Mesendoderm (in vitro differentiated cells): ENCODE measurements around the gene SLC44A3.

Experiments used
- DNase-seq: peaks from one replicate; pipeline ENCODE4 v3.0.0; 2013
- H2AK5ac ChIP-seq: 2 replicates; pipeline ENCODE4 v1.6.1; 2013; ENCODE audit warnings: low read length, inconsistent platforms
- H2BK120ac ChIP-seq: 2 replicates; pipeline ENCODE4 v1.6.1; 2013; ENCODE audit warnings: low read depth, mild to moderate bottlenecking, low read length, moderate library complexity, mixed read lengths
- H2BK15ac ChIP-seq: replicated peaks from 2 replicates; pipeline ENCODE4 v1.6.1; 2013; ENCODE audit warnings: low read depth, mild to moderate bottlenecking, moderate library complexity
- H2BK5ac ChIP-seq: 2 replicates; pipeline ENCODE4 v1.6.1; 2013; ENCODE audit warnings: low read length, inconsistent platforms
- H3K18ac ChIP-seq: 2 replicates; pipeline ENCODE4 v1.6.1; 2013; ENCODE audit warnings: mild to moderate bottlenecking, low read length, mixed read lengths
- H3K23ac ChIP-seq: one replicate; pipeline ENCODE4 v1.6.1; 2013; ENCODE audit warnings: low read length
- H3K27ac ChIP-seq: 2 replicates; pipeline ENCODE4 v1.5.1; 2013; ENCODE audit warnings: low read depth, mild to moderate bottlenecking, inconsistent platforms, low read length, moderate library complexity
- H3K27me3 ChIP-seq: 2 replicates; pipeline ENCODE4 v1.6.1; 2013; ENCODE audit warnings: low read length, control low read depth, mild to moderate bottlenecking, inconsistent platforms; ENCODE audit not compliant: insufficient read depth, poor library complexity
- H3K36me3 ChIP-seq: 2 replicates; pipeline ENCODE4 v1.6.1; 2013; ENCODE audit warnings: low read length, inconsistent platforms; ENCODE audit not compliant: control insufficient read depth, insufficient read depth
- H3K4ac ChIP-seq: one replicate; pipeline ENCODE4 v1.6.1; 2013; ENCODE audit warnings: low read depth, mild to moderate bottlenecking, low read length, moderate library complexity
- H3K4me1 ChIP-seq: 2 replicates; pipeline ENCODE4 v1.6.1; 2013; ENCODE audit warnings: low read depth, low read length, inconsistent platforms; ENCODE audit not compliant: control insufficient read depth
- H3K4me2 ChIP-seq: 2 replicates; pipeline ENCODE4 v1.6.1; 2013; ENCODE audit warnings: low read length
- H3K4me3 ChIP-seq: 2 replicates; pipeline ENCODE4 v1.5.1; 2013; ENCODE audit warnings: mild to moderate bottlenecking, low read length
- H3K56ac ChIP-seq: one replicate; pipeline ENCODE4 v1.6.1; 2013; ENCODE audit warnings: low read length
- H3K79me1 ChIP-seq: 2 replicates; pipeline ENCODE4 v1.6.1; 2013; ENCODE audit warnings: low read length, inconsistent platforms
- H3K79me2 ChIP-seq: 2 replicates; pipeline ENCODE4 v1.6.1; 2013; ENCODE audit warnings: mild to moderate bottlenecking, low read length; ENCODE audit not compliant: control insufficient read depth, insufficient read depth
- H3K9ac ChIP-seq: 2 replicates; pipeline ENCODE4 v1.6.1; 2013; ENCODE audit warnings: low read length, inconsistent platforms
- H4K5ac ChIP-seq: one replicate; pipeline ENCODE4 v1.6.1; 2013; ENCODE audit warnings: low read length
- H4K8ac ChIP-seq: one replicate; pipeline ENCODE4 v1.6.1; 2013; ENCODE audit warnings: low read depth, mild to moderate bottlenecking, control low read depth, low read length, moderate library complexity
- WGBS: extraction: QIAGEN DNeasy Blood & Tissue Kit; methylation state at CpG from one replicate; pipeline ENCODE4 v1.1.7; 2013; ENCODE audit warnings: low lambda C conversion rate, missing lambda C conversion rate; ENCODE audit not compliant: insufficient coverage; ENCODE audit errors: extremely low coverage; 5-methylcytosine and 5-hydroxymethylcytosine counted together

The SLC44A3 gene

DNA sequence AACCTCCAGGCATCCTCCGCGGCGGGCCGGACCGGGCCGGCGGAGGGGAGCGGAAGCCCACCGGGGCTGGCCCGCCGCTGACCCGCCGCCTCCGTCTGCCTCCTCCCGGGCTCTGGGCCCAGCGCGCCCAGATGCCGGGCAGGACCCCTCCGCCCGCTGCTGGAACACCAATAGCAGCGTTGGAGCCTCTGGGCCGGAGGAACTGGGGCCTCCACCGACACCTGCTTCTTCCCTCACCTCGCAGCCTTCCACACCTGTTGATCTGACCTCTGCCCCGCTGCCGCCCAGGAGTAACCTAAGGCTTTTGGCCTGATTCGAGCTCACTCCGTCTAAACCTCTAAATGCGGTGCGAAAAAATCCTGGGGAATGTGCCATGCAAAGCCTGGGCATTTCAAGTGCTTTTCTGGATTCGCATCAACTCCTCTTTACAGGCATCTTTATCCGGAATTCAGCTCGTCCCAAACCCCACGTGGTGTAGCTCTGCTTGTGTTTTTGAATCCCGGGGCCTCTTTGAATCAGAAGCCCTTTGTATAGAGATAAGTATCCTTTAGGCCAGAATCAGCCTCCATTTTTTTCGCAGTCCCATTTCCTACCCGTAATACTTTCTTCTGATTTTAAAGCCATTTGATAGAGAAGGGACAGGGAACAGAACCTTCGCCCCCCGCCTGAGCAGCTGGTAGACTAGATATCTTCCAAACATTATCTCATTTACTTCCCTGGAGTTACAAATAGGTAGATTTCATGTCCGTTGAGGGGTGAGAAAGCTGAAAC is 107.4 kb downstream of the SLC44A3 start:
- no peaks in the 10 kb centered on the region for H3K36me3 ChIP-seq
- peak overlapping the region; percentile 94 for H3K27ac ChIP-seq
- peak overlapping the region; percentile 94 for H3K18ac ChIP-seq
- no CpG with 5 or more reads among the region's 40 CpGs for WGBS
- H3K4me2 ChIP-seq = peak overlapping the region; percentile 41
- no peaks in the 10 kb centered on the region for H3K27me3 ChIP-seq
- no peak overlapping the region for H2BK15ac ChIP-seq
- peak overlapping the region; percentile 73 for H3K56ac ChIP-seq
- no peak overlapping the region for H2AK5ac ChIP-seq
- H3K4me1 ChIP-seq = peaks cover 10% of the 10 kb centered on the region
- peak overlapping the region; percentile 52 for H2BK120ac ChIP-seq
- H3K9ac ChIP-seq = peak overlapping the region; percentile 43
- H3K79me1 ChIP-seq = peaks cover 6% of the 10 kb centered on the region
- H2BK5ac ChIP-seq = no peak overlapping the region
- H4K8ac ChIP-seq = peak overlapping the region; percentile 14
- peak; percentile 86 for DNase-seq
- H3K4ac ChIP-seq = peak overlapping the region; percentile 94
- H3K79me2 ChIP-seq = peaks cover 42% of the 10 kb centered on the region
- H3K23ac ChIP-seq = no peak overlapping the region
- H4K5ac ChIP-seq = no peak overlapping the region
- peak overlapping the region; percentile 1 for H3K4me3 ChIP-seq

DNA sequence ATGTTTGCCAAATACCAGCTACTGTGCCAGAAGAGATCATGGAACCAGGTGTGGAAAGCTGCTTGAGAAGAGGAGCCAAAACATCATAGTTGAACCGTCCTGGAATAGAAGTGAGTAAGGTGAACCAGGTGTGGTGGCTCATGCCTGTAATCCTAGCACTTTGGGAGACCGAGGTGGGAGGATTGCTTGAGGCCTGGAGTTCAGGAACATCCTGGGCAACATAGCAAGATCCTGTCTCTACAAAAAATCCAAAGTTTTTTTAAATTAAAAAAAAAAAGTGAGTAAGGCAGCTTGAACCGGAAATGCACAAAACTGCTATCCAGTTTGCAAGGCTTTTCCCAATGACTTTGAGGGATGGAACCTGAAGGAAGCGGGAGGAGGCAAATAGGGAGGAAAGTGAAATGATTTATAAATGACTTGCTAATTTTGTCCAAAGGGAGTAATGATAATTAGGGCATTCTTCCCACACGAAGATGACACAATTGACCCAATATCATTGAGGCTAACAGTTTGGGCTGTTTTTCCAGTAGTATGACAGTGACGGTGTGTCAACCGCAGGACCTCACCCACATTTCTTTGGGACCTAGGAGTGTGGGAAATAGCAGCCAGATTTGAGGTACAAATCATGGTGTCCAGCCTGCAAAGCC is 108.3 kb downstream of the SLC44A3 start:
- H2AK5ac ChIP-seq = peak overlapping the region; percentile 74

DNA sequence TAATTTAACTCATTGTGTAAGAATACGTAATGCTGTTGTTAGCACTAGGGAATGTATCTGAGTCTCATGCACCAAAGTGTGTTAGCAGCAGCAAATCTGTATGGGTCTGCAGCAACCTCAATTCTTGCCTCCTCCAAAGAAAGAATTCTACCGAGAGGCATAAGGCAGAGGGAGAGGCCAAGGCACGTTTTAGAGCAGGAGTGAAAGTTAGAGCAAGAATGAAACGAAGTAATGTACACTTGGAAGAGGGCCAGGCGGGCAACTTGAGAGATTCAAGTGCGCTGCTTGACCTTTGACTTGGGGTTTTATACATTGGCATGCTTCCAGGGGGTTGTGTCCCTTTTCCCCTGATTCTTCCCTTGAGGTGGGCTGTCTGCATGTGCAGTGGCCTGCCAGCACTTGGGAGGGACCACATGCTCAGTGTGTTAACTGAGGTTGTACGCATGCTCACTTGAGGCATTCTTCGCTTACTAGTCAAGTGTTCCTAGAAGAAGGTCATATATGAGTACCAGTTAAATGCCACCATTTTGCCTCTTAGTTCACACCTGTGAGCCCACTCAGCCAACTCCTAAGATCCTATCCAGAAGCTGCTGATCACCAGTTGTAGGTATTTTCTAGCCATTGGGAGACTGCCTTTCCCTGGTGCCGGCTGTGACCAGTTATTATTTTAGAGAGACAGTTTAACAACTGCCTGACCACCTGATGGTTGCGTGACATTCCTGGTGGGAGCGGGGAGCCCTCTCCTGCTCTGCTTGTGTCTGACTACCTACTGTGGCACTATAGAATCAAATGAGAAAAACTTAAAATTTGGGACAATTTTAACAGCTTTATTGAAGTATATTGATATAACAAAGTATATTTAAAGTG is 109.4 kb downstream of the SLC44A3 start:
- H3K27ac ChIP-seq = no peak overlapping the region
- H2BK5ac ChIP-seq = no peak overlapping the region
- H2BK15ac ChIP-seq = no peak overlapping the region
- H3K4me3 ChIP-seq = no peak overlapping the region
- no peak overlapping the region for H4K5ac ChIP-seq
- H3K36me3 ChIP-seq = no peaks in the 10 kb centered on the region
- peaks cover 6% of the 10 kb centered on the region for H3K79me1 ChIP-seq
- H3K18ac ChIP-seq = no peak overlapping the region
- H3K23ac ChIP-seq = no peak overlapping the region
- H2AK5ac ChIP-seq = no peak overlapping the region
- H3K9ac ChIP-seq = peak overlapping the region; percentile 13
- no peak overlapping the region for H3K4ac ChIP-seq
- H3K79me2 ChIP-seq = peaks cover 25% of the 10 kb centered on the region
- peak overlapping the region; percentile 54 for H3K56ac ChIP-seq
- WGBS = no CpG with 5 or more reads among the region's 11 CpGs
- H4K8ac ChIP-seq = no peak overlapping the region
- peak; percentile 62 for DNase-seq
- no peak overlapping the region for H3K4me2 ChIP-seq
- H3K4me1 ChIP-seq = peaks cover 10% of the 10 kb centered on the region
- no peak overlapping the region for H2BK120ac ChIP-seq
- no peaks in the 10 kb centered on the region for H3K27me3 ChIP-seq

More for the DNA sequence above, 108.3 kb downstream of the SLC44A3 start:
- Histone ChIP-seq H3K27ac (peak overlapping the region; percentile 94), H3K9ac (peak overlapping the region; percentile 43), H3K4me3 (no peak overlapping the region), H3K36me3 (no peaks in the 10 kb centered on the region), H3K79me2 (peaks cover 35% of the 10 kb centered on the region), H3K79me1 (peaks cover 6% of the 10 kb centered on the region), H2BK5ac (no peak overlapping the region), H3K56ac (peak overlapping the region; percentile 73), H2BK15ac (no peak overlapping the region), H3K27me3 (no peaks in the 10 kb centered on the region), H3K4me2 (peak overlapping the region; percentile 41), H4K8ac (no peak overlapping the region), H3K4me1 (peaks cover 10% of the 10 kb centered on the region), H3K4ac (no peak overlapping the region), H4K5ac (no peak overlapping the region), H3K18ac (no peak overlapping the region), H2BK120ac (peak overlapping the region; percentile 52), H3K23ac (peak overlapping the region; percentile 48)
- no CpG with 5 or more reads among the region's 7 CpGs for WGBS
- DNase-seq = no peak

DNA sequence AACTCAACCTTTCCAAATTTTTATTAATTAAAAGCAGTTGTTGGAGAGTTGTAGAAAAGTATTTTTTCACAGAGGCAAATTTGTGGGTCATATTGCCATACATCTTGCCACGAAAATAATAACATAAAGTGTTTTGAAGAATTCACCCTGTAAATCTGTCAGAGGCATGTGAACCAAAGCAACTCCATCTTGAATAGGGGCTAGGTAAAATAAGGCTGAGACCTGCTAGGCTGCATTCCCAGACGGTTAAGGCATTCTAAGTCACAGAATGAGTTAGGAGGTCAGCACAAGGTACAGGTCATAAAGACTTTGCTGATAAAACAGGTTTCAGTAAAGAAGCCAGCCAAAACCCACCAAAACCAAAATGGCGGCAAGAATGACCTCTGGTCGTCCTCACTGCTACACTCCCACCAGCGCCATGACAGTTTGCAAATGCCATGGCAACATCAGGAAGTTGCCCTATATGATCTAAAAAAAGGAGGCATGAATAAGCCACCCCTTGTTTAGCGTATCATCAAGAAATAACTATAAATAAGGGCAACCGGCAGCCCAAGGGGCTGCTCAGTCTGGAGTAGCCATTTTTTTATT is 111.2 kb downstream of the SLC44A3 start:
- WGBS = no CpG with 5 or more reads among the region's 7 CpGs
- no peak overlapping the region for H3K4ac ChIP-seq

DNA sequence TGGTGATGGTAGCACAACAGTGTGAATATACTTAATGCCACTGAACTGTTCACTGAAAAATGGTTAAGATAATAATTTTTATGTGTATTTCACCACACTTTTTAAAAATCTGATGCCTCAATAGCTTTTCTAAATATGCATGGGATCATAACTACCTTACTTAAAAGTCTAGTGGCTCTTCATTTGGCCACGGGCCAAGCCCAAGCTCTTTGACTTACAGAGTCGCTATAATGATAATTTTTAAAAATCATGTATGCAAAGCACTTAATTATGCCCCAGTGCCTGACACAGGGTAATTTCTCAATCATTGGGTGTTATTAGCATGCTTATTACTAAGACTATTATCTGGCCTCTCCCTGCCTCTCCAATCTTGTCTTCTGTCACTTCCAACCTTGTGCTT is 114.4 kb downstream of the SLC44A3 start:
- no peak overlapping the region for H4K5ac ChIP-seq
- H3K4me1 ChIP-seq = peaks cover 6% of the 10 kb centered on the region
- H3K27me3 ChIP-seq = no peaks in the 10 kb centered on the region
- H2BK5ac ChIP-seq = no peak overlapping the region
- DNase-seq = no peak
- no peak overlapping the region for H2AK5ac ChIP-seq
- no CpG with 5 or more reads among the region's 2 CpGs for WGBS
- H3K36me3 ChIP-seq = no peaks in the 10 kb centered on the region
- no peak overlapping the region for H3K18ac ChIP-seq
- H3K4ac ChIP-seq = no peak overlapping the region
- H2BK15ac ChIP-seq = no peak overlapping the region
- no peak overlapping the region for H3K4me2 ChIP-seq
- H4K8ac ChIP-seq = no peak overlapping the region
- H3K9ac ChIP-seq = no peak overlapping the region
- peaks cover under 1% of the 10 kb centered on the region for H3K79me2 ChIP-seq
- H2BK120ac ChIP-seq = no peak overlapping the region
- H3K79me1 ChIP-seq = peaks cover 2% of the 10 kb centered on the region
- H3K27ac ChIP-seq = no peak overlapping the region
- no peak overlapping the region for H3K56ac ChIP-seq
- no peak overlapping the region for H3K4me3 ChIP-seq
- H3K23ac ChIP-seq = no peak overlapping the region

More for the DNA sequence above, 111.2 kb downstream of the SLC44A3 start:
- Histone ChIP-seq H3K4me3 (no peak overlapping the region), H2BK15ac (no peak overlapping the region), H3K27ac (no peak overlapping the region), H4K5ac (no peak overlapping the region), H3K18ac (no peak overlapping the region), H3K4me2 (no peak overlapping the region), H3K79me1 (peaks cover 6% of the 10 kb centered on the region), H3K23ac (no peak overlapping the region), H3K56ac (no peak overlapping the region), H4K8ac (no peak overlapping the region), H3K27me3 (no peaks in the 10 kb centered on the region), H3K79me2 (peaks cover 10% of the 10 kb centered on the region), H3K36me3 (no peaks in the 10 kb centered on the region), H2BK120ac (no peak overlapping the region), H2AK5ac (no peak overlapping the region), H3K9ac (no peak overlapping the region), H2BK5ac (no peak overlapping the region), H3K4me1 (peaks cover 10% of the 10 kb centered on the region)
- DNase-seq = no peak
